Lung (tissue), 12 donors: ENCODE measurements around the gene INPP4A. TPM values are rescaled to one million over a fixed set of nuclear protein-coding genes. Genes with fewer than 3 reads are reported as not detected.

Experiments used
- ATAC-seq: fragments of 200-7000 bp; cut with Tn5 transposase; one replicate; pipeline ENCODE4 v1.9.1; 2020; ENCODE audit warnings: moderate number of reproducible peaks; ENCODE audit not compliant: insufficient read depth, low FRiP score
- DNase-seq, 3 donors: peaks; one replicate each; pipeline ENCODE4 v3.0.0-alpha.2; 2013 to 2017
- H3K27ac ChIP-seq, 2 donors: one replicate each; pipeline ENCODE4 v1.5.1; 2013; ENCODE audit warnings: mild to moderate bottlenecking in 2 of 2, moderate library complexity in 2 of 2, control low read depth in 1 of 2, inconsistent platforms in 1 of 2, low read depth in 1 of 2, low read length in 1 of 2
- H3K27me3 ChIP-seq, 3 donors: one replicate each; pipeline ENCODE4 v1.5.1; 2013; ENCODE audit warnings: low read length in 2 of 3; ENCODE audit not compliant: control insufficient read depth in 3 of 3, insufficient read depth in 3 of 3
- H3K36me3 ChIP-seq, 4 donors: one replicate each; pipeline ENCODE4 v1.5.1; 2013; ENCODE audit warnings: low read length in 4 of 4, mild to moderate bottlenecking in 1 of 4, moderate library complexity in 1 of 4; ENCODE audit not compliant: control insufficient read depth in 4 of 4, insufficient read depth in 4 of 4
- H3K4me1 ChIP-seq, 5 donors: one replicate each; pipeline ENCODE4 v1.5.1; 2013; ENCODE audit warnings: low read length in 5 of 5, mild to moderate bottlenecking in 2 of 5, moderate library complexity in 1 of 5; ENCODE audit not compliant: control insufficient read depth in 5 of 5, insufficient read depth in 5 of 5
- H3K4me3 ChIP-seq: one replicate; pipeline ENCODE4 v1.5.1; 2013; ENCODE audit warnings: mild to moderate bottlenecking, control low read depth, moderate library complexity
- H3K9ac ChIP-seq, 2 donors: one replicate each; pipeline ENCODE4 v1.5.1; 2013; ENCODE audit warnings: low read length in 2 of 2, control low read depth in 1 of 2; ENCODE audit not compliant: insufficient read depth in 1 of 2
- H3K9me3 ChIP-seq, 4 donors: one replicate each; pipeline ENCODE4 v1.5.1; 2013; ENCODE audit warnings: low read length in 3 of 4, mild to moderate bottlenecking in 1 of 4, moderate library complexity in 1 of 4; ENCODE audit not compliant: control insufficient read depth in 4 of 4, insufficient read depth in 3 of 4
- CTCF ChIP-seq: IDR thresholded peaks from 2 replicates; pipeline ENCODE4 v1.5.1; 2012; ENCODE audit warnings: mild to moderate bottlenecking; ENCODE audit errors: control extremely low read depth, extremely low read depth
- WGBS, 2 donors: extraction: QIAGEN DNeasy Blood & Tissue Kit; methylation state at CpG; one replicate each; pipeline ENCODE4 v1.1.7; 2013; 5-methylcytosine and 5-hydroxymethylcytosine counted together
- polyA plus RNA-seq, 2 donors: library from polyadenylated mRNA; stranded (reverse); fragments of 200-250 nt; gene quantifications; one replicate each; pipeline ENCODE4 v1.2.1, GENCODE V29; 2013
- total RNA-seq, 2 donors: library from RNA; depleted of rRNA in 1 of 2; stranded (reverse); fragments of >200 nt in 1 of 2; gene quantifications; one replicate each; pipeline ENCODE4 v1.2.1, GENCODE V29; 2014 to 2021
- donor health status: control.
- donor health status: control.
- donor health status: Bipolar disorder and iron deficiency.
- donor health status: healthy.
- donor health status: DM: yes; HTN: yes; CAD: no.

INPP4A gene
- total and polyA plus RNA-seq, 4 donors: 8.0 to 43.3 (median 19.8) TPM

DNA sequence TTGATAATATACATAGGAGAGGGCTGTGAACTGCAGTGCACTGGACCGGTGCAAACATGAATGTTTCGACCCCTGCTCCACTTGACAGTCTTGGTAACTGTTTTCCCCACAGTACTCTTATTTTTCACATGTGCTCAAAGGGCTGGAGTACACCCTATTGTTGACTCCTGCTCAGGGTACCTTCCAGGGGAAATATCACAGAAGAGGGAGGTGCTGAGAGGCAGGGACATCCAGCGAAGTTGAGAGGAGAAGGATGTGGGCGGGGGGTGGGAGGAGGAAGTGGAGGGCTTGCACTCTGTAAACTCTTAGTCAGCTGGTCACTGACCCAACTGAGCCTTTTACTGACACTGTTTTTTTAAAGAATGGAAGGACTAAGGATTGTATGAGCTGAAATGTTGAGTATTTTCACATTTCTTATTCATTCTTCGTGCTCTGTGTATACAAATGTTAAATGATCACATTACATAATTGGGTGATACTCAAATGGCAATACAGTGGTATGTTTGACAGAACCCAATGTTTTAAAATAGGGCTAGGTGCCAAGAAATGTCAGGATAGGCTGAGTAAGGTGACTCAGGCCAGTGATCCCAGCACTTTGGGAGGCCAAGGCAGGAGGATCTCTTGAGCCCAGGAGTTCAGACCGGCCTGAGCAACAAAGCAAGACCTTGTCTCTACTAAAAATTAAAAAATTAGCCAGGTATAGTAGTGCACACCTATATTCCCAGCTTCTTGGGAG, 10.0 kb downstream of the INPP4A start:
- H3K4me1 ChIP-seq: peaks cover 0 to 28% (median 0%) of the 10 kb centered on the region in 5 donors
- peak overlapping the region in 1 of 2 donors; percentile 61 for H3K27ac ChIP-seq
- no peak overlapping the region for H3K9ac ChIP-seq
- 30 to 43% methylated on average over 6 of the region's 6 CpGs for WGBS, 2 donors
- ATAC-seq: no peak
- no peaks in the 10 kb centered on the region for H3K9me3 ChIP-seq
- TF ChIP-seq CTCF: no peak
- no peaks in the 10 kb centered on the region for H3K27me3 ChIP-seq
- H3K36me3 ChIP-seq: no peaks in the 10 kb centered on the region
- H3K4me3 ChIP-seq: no peak overlapping the region
- peak in 2 of 3 donors; percentile 15 to 51 for DNase-seq

GRCh38 chr2:98455494-98455976, 10.9 kb downstream of the INPP4A start:
- Histone ChIP-seq H3K27me3 (no peaks in the 10 kb centered on the region), H3K4me3 (no peak overlapping the region), H3K4me1 (peaks cover 0 to 30% (median 0%) of the 10 kb centered on the region in 5 donors), H3K27ac (peak overlapping the region in 1 of 2 donors; percentile 60), H3K9me3 (no peaks in the 10 kb centered on the region), H3K36me3 (no peaks in the 10 kb centered on the region), H3K9ac (no peak overlapping the region)
- peak; percentile 44 for ATAC-seq
- no peak for DNase-seq
- WGBS, 2 donors: 47 to 59% methylated on average over 4 of the region's 4 CpGs
- TF ChIP-seq CTCF: no peak

- Histone ChIP-seq H3K9ac (no peak overlapping the region), H3K36me3 (no peaks in the 10 kb centered on the region), H3K9me3 (no peaks in the 10 kb centered on the region), H3K27me3 (no peaks in the 10 kb centered on the region), H3K27ac (no peak overlapping the region), H3K4me3 (no peak overlapping the region), H3K4me1 (peaks cover 0 to 27% (median 5%) of the 10 kb centered on the region in 5 donors)
- no peak for TF ChIP-seq CTCF
- ATAC-seq: no peak
- WGBS, 2 donors: 83 to 90% methylated on average over 4 of the region's 4 CpGs
- no peak for DNase-seq
Measured at GRCh38 chr2:98457045-98457696, 12.5 kb downstream of the INPP4A start.
